ENCODE results near the gene ZDHHC22.

The ZDHHC22 gene, protein sequence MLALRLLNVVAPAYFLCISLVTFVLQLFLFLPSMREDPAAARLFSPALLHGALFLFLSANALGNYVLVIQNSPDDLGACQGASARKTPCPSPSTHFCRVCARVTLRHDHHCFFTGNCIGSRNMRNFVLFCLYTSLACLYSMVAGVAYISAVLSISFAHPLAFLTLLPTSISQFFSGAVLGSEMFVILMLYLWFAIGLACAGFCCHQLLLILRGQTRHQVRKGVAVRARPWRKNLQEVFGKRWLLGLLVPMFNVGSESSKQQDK
- long read RNA-seq: 0 reads

GRCh38 chr14:77141214-77142004 lies at the start of gene ZDHHC22:
Gene ZDHHC22, minus strand, starts transcription at chr14:77141791. Its CDS starts 2,053 bp downstream, at chr14:77139738.
- H3K27me3 ChIP-seq (ENCODE audit: insufficient read depth, poor library complexity, severe bottlenecking): peaks cover 7% of the 10 kb centered on the region
- H3K27ac ChIP-seq (replicated peaks): no peak within 1 kb of the TSS
- no peak for DNase-seq (ENCODE audit: low read depth in 1 of 2, low spot score in 1 of 2)
- TF ChIP-seq REST (IDR thresholded peaks at IDR 0.05; ENCODE audit: insufficient replicate concordance, low read depth) (peak; percentile 28), CTCF (IDR thresholded peaks at IDR 0.05; ENCODE audit: insufficient read depth, low read length) (no peak)
- no peak within 1 kb of the TSS for H3K4me3 ChIP-seq (replicated peaks; ENCODE audit: insufficient read depth, low read length)

- H3K27me3 ChIP-seq (ENCODE audit: insufficient read depth, poor library complexity, severe bottlenecking): no peaks in the 10 kb centered on the region
- TF ChIP-seq SPI1 (IDR thresholded peaks at IDR 0.05; ENCODE audit: borderline replicate concordance, low read depth): no peak
- no peak for TF ChIP-seq REST (IDR thresholded peaks at IDR 0.05; ENCODE audit: insufficient replicate concordance, low read depth)
- TF ChIP-seq CTCF (IDR thresholded peaks at IDR 0.05; ENCODE audit: insufficient read depth, low read length): no peak
- no peak for TF ChIP-seq POLR2AphosphoS5 (IDR thresholded peaks at IDR 0.05; ENCODE audit: low read depth)
- no peak for TF ChIP-seq GABPA (IDR thresholded peaks at IDR 0.05; ENCODE audit: low read depth)
- H3K27ac ChIP-seq (replicated peaks): no peak overlapping the region
- no peak for DNase-seq (ENCODE audit: low read depth in 1 of 2, low spot score in 1 of 2)
- H3K4me3 ChIP-seq (replicated peaks; ENCODE audit: insufficient read depth, low read length): no peak overlapping the region
These were observed 49.4 kb upstream of the ZDHHC22 start for GRCh38 chr14:77190977-77191376.

DNA sequence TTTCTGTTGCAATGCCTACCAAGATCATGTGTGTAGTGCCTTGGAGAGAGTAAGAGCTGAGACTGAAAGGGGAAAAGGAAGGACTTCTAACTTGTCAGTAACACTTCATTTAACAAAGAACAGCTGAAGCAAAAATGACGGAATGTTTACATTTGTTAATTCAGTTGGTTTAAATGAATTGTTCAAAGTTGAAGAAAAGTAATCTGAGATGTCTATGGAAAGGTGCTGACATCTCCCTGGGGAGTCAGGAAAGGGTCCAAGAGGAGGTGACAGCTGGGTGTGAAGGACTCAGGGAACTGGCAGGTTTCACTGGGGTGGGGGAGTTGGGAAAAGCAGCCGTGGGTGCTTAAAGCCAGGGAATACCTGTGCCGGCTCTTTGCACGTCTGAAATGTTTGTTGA lies 47.9 kb upstream of the ZDHHC22 start:
- H3K4me3 ChIP-seq (replicated peaks; ENCODE audit: insufficient read depth, low read length): no peak overlapping the region
- TF ChIP-seq SPI1 (IDR thresholded peaks at IDR 0.05; ENCODE audit: borderline replicate concordance, low read depth): no peak
- TF ChIP-seq REST (IDR thresholded peaks at IDR 0.05; ENCODE audit: insufficient replicate concordance, low read depth): no peak
- TF ChIP-seq GABPA (IDR thresholded peaks at IDR 0.05; ENCODE audit: low read depth): no peak
- no peak for TF ChIP-seq POLR2AphosphoS5 (IDR thresholded peaks at IDR 0.05; ENCODE audit: low read depth)
- TF ChIP-seq CTCF (IDR thresholded peaks at IDR 0.05; ENCODE audit: insufficient read depth, low read length): no peak
- H3K27me3 ChIP-seq (ENCODE audit: insufficient read depth, poor library complexity, severe bottlenecking): no peaks in the 10 kb centered on the region
- DNase-seq (ENCODE audit: low read depth in 1 of 2, low spot score in 1 of 2): no peak
- no peak overlapping the region for H3K27ac ChIP-seq (replicated peaks)
